H1 (cell line): ENCODE data around the gene LAPTM4A. TPM values are rescaled to one million over a fixed set of nuclear protein-coding genes. Genes with fewer than 3 reads are reported as not detected.
A peak's percentile ranks its signal among the peaks of the same experiment; 100 is the strongest.

ENCODE experiments used
- BCL11A ChIP-seq, 2 experiments: IDR thresholded peaks; one replicate each; pipeline ENCODE4 v1.6.1; 2011; ENCODE audit warnings: low read depth in 2 of 2, low read length in 2 of 2, mild to moderate bottlenecking in 2 of 2
- CBX5 ChIP-seq: fragments of 300-800, 300-1000 bp; sonication (generic); IDR thresholded peaks from 2 replicates; pipeline ENCODE4 v1.7.1; 2016; ENCODE audit warnings: antibody characterized with exemption, low read length, low read depth
- NRF1 ChIP-seq: IDR thresholded peaks from 2 replicates; pipeline ENCODE4 v1.6.1; 2011; ENCODE audit warnings: mild to moderate bottlenecking, low read depth, low read length, improper control_type of control experiment
- SIN3A ChIP-seq, 2 experiments: IDR thresholded peaks in 1 of 2; conservative IDR thresholded peaks in 1 of 2; 2 replicates each; pipeline ENCODE4 v1.6.1; 2011 to 2012; ENCODE audit warnings: low read length in 2 of 2, improper control_type of control experiment in 1 of 2, low read depth in 1 of 2, mild to moderate bottlenecking in 1 of 2
- TEAD4 ChIP-seq: IDR thresholded peaks from 2 replicates; pipeline ENCODE4 v1.6.1; 2012; ENCODE audit warnings: low read depth, low read length, inconsistent platforms, mixed read lengths
- polyA plus RNA-seq, 7 experiments: library from polyadenylated mRNA; depleted of rRNA in 3 of 7; stranded (reverse) in 5 of 7; unstranded in 2 of 7; fragments of >200 nt in 5 of 7; fragments of 200-250 nt in 2 of 7; gene quantifications; 1 replicate in 5 of 7; 2 replicates in 1 of 7; 4 replicates in 1 of 7; pipeline versions ENCODE4 v1.2.1 to v1.2.3, GENCODE V29; 2011 to 2013; ENCODE audit warnings: missing spikeins in 2 of 7, mixed read lengths in 2 of 7
- total RNA-seq: library from RNA; stranded (reverse); fragmentation: NEBNext Ultra II Directional; extraction: Animal tissue kit (Norgen Biotek cat#: 25700); gene quantifications from 2 replicates; pipeline ENCODE4 v1.2.1, GENCODE V29; 2021
- TF ChIP-seq, protein P1 (sequence below), 3 experiments: IDR thresholded peaks; 1 replicate in 2 of 3; 2 replicates in 1 of 3; pipeline versions ENCODE4 v1.5.1 to v1.6.1; 2011; ENCODE audit warnings: low read length in 3 of 3, mild to moderate bottlenecking in 3 of 3, inconsistent platforms in 2 of 3, low read depth in 1 of 3, moderate library complexity in 1 of 3; ENCODE audit not compliant: insufficient read depth in 1 of 3; ENCODE audit errors: control extremely low read depth in 1 of 3

LAPTM4A gene
- total and polyA plus RNA-seq, 2 of the 8 experiments (the other 6 are each of a cell fraction or from before 2014, with no cell fraction given): 193 to 419 TPM

DNA sequence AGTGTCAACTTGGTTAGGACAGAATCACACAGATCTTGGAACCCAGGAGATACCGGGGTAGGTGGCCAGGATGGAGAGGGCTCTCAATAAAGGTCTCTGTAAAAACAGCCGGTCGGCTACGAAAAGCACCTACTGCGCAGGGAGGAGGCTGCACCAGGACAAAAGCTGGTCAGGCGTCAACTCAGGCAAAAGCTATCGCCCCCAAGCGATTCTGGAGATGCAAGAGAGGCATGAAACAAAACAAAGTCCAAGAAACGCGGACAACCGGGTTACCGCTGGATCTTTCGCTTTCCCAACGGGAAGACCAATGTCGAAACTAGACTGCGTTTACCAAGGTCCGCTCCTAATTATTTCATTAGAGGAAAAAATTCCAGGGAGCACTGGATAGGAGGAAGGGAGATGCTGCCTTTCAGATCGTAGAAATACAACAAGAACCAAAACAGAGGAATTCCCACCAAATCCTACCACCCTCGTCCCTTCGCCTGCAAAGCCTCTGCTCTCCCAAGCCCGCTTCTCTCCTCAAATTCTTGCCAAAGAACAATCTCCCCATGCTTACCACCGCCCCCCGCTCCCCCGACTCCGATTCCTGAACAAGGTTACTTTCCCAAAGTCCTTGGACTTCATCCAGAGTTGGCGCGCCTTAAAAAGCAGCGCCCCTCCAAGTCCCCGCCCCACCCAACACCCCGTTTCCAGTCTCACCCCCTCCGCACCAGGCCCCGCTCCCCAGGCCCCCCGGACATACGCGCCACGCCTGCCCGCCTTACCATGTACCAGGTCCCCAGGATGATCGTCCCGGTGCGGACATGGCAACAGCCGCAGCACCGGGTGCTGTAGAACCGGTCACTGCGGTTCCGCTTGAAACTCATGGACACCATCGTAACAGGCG lies 539 bp downstream of the LAPTM4A start (continued):
- no peak for TF ChIP-seq NRF1
- TF ChIP-seq BCL11A (IDR thresholded peaks at IDR 0.05; ENCODE audit: low read depth in 2 of 2, low read length in 2 of 2): no peak
- TF ChIP-seq, protein P1, sequence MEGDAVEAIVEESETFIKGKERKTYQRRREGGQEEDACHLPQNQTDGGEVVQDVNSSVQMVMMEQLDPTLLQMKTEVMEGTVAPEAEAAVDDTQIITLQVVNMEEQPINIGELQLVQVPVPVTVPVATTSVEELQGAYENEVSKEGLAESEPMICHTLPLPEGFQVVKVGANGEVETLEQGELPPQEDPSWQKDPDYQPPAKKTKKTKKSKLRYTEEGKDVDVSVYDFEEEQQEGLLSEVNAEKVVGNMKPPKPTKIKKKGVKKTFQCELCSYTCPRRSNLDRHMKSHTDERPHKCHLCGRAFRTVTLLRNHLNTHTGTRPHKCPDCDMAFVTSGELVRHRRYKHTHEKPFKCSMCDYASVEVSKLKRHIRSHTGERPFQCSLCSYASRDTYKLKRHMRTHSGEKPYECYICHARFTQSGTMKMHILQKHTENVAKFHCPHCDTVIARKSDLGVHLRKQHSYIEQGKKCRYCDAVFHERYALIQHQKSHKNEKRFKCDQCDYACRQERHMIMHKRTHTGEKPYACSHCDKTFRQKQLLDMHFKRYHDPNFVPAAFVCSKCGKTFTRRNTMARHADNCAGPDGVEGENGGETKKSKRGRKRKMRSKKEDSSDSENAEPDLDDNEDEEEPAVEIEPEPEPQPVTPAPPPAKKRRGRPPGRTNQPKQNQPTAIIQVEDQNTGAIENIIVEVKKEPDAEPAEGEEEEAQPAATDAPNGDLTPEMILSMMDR (IDR thresholded peaks at IDR 0.05; ENCODE audit: control extremely low read depth in 1 of 3, insufficient read depth in 1 of 3, low read depth in 1 of 3, low read length in 3 of 3): peak; percentile 13 to 21 (median 20); a peak in 2 of 4 replicates
- peak in 1 of 2 experiments; percentile 58; a peak in 2 of 4 replicates for TF ChIP-seq SIN3A (conservative IDR thresholded peaks at IDR 0.05 in 1 of 2, IDR thresholded peaks at IDR 0.05 in 1 of 2; ENCODE audit: low read depth in 1 of 2, low read length in 2 of 2)
- no peak for TF ChIP-seq TEAD4
- no peak for TF ChIP-seq CBX5
- TF ChIP-seq, all 59 proteins: peak for 8
